ENCODE data around the gene CEP20.

Gene CEP20

DNA sequence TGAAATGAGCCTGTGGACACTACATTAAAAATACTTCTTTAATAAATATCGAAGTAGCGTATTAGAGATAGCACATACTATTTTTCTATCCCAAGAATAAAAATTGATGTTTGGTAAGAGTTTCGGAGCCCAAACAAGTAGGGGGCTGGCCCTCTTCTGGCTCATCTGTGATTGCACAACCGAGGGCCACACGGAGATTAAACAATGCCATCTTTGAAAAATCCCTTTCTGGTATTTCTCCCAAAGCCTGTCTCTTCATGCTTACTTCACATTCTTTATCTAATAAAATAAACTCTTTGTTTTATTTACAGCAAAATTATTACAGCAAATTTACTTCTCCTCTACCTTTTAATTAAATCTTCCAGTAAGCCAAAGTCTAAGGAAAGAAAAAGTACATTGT lies 22.0 kb downstream of the CEP20 start:
- DNase-seq (ENCODE audit: insufficient read length, low spot score) (no peak), FAIRE-seq (no peak)
- TF ChIP-seq PAX5 (IDR thresholded peaks at IDR 0.05; ENCODE audit: insufficient read depth, low read length, severe bottlenecking) (no peak), POU2F2 (IDR thresholded peaks at IDR 0.05; ENCODE audit: low read depth, low read length) (no peak), TAF1 (IDR thresholded peaks at IDR 0.05; ENCODE audit: low read depth, low read length) (no peak), SPI1 (IDR thresholded peaks at IDR 0.05; ENCODE audit: low read depth, low read length) (no peak), POLR2AphosphoS5 (IDR thresholded peaks at IDR 0.05; ENCODE audit: low read depth, low read length) (no peak), POLR2A (IDR thresholded peaks at IDR 0.05; ENCODE audit: low read depth, low read length) (no peak)

DNA sequence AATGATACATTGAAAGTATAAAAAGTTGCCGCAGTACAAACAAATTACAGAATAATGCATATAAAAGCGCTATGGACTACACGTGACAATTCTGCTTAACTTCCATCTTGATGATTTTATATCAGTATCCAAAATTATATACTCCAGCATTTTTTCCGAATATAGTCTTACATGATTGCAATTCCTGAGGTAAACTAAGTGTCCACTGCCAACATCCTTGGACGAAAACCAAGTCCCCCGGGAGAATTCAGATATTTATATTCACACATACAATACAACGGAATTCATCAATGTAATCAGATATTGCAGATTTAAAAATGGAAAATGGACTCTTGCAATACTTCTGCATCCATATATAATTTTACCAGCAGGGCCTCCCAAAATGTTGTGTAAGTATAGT lies 22.7 kb downstream of the CEP20 start:
- FAIRE-seq (no peak), DNase-seq (ENCODE audit: insufficient read length, low spot score) (no peak)
- TF ChIP-seq POLR2AphosphoS5 (IDR thresholded peaks at IDR 0.05; ENCODE audit: low read depth, low read length) = no peak
- TF ChIP-seq POLR2A (IDR thresholded peaks at IDR 0.05; ENCODE audit: low read depth, low read length) = no peak
- no peak for TF ChIP-seq POU2F2 (IDR thresholded peaks at IDR 0.05; ENCODE audit: low read depth, low read length)
- TF ChIP-seq TAF1 (IDR thresholded peaks at IDR 0.05; ENCODE audit: low read depth, low read length) = no peak
- TF ChIP-seq PAX5 (IDR thresholded peaks at IDR 0.05; ENCODE audit: insufficient read depth, low read length, severe bottlenecking) = no peak
- no peak for TF ChIP-seq SPI1 (IDR thresholded peaks at IDR 0.05; ENCODE audit: low read depth, low read length)

DNA sequence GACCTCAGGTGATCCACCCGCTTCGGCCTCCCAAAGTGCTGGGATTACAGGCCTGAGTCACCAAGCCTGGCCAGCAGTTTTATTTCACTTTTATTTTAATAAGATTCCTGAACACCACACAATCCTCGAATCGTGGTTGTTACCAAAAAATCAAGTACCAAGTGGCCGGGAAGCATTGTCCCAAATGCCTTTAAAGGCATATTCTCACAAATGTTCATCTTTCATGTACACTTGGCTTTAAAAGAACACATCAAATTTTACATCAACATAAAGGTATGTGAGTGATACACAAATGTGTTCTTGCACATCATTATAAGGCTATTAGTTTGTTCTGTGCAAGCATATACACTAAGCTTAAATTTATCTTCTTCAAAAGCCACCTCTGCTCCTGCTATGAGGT lies 23.5 kb downstream of the CEP20 start:
- DNase-seq (ENCODE audit: insufficient read length, low spot score) (no peak), FAIRE-seq (no peak)
- no peak for TF ChIP-seq TAF1 (IDR thresholded peaks at IDR 0.05; ENCODE audit: low read depth, low read length)
- TF ChIP-seq PAX5 (IDR thresholded peaks at IDR 0.05; ENCODE audit: insufficient read depth, low read length, severe bottlenecking) = no peak
- TF ChIP-seq POU2F2 (IDR thresholded peaks at IDR 0.05; ENCODE audit: low read depth, low read length) = no peak
- no peak for TF ChIP-seq POLR2AphosphoS5 (IDR thresholded peaks at IDR 0.05; ENCODE audit: low read depth, low read length)
- TF ChIP-seq SPI1 (IDR thresholded peaks at IDR 0.05; ENCODE audit: low read depth, low read length) = no peak
- TF ChIP-seq POLR2A (IDR thresholded peaks at IDR 0.05; ENCODE audit: low read depth, low read length) = no peak

DNA sequence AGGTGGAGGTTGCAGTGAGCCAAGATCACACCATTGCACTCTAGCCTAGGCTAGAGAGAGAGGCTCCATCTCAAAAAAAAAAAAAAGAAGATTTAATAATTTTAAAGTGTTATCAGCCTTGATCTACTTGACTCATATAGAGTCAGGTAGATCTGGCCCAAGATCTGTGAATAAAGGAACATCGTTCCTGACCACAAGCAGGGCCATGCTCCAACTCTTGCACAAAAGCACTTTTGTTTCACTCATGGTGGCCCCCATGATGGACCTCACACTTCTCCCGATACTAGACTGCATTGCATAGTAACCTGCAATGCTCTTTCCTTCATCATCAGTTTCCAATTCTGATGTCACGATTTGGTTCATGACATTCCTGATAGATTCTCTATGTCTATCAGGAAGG lies 26.4 kb downstream of the CEP20 start:
- TF ChIP-seq POU2F2 (IDR thresholded peaks at IDR 0.05; ENCODE audit: low read depth, low read length) (no peak), PAX5 (IDR thresholded peaks at IDR 0.05; ENCODE audit: insufficient read depth, low read length, severe bottlenecking) (no peak), POLR2AphosphoS5 (IDR thresholded peaks at IDR 0.05; ENCODE audit: low read depth, low read length) (no peak), POLR2A (IDR thresholded peaks at IDR 0.05; ENCODE audit: low read depth, low read length) (no peak), SPI1 (IDR thresholded peaks at IDR 0.05; ENCODE audit: low read depth, low read length) (no peak), TAF1 (IDR thresholded peaks at IDR 0.05; ENCODE audit: low read depth, low read length) (no peak)
- FAIRE-seq = no peak
- no peak for DNase-seq (ENCODE audit: insufficient read length, low spot score)

GRCh38 chr16:15858921-15859668 lies 29.3 kb downstream of the CEP20 start:
- no peak for FAIRE-seq
- TF ChIP-seq PAX5 (IDR thresholded peaks at IDR 0.05; ENCODE audit: insufficient read depth, low read length, severe bottlenecking) (no peak), TAF1 (IDR thresholded peaks at IDR 0.05; ENCODE audit: low read depth, low read length) (no peak)

GRCh38 chr16:15857724-15858560 lies 30.5 kb downstream of the CEP20 start:
- no peak for FAIRE-seq
- DNase-seq (ENCODE audit: insufficient read length, low spot score) = no peak

More at GRCh38 chr16:15858921-15859668, 29.3 kb downstream of the CEP20 start:
- no peak for DNase-seq (ENCODE audit: insufficient read length, low spot score)

GRCh38 chr16:15856901-15857698 lies 31.3 kb downstream of the CEP20 start, which contains the start of gene MYH11:
TSS of gene MYH11 (minus strand) at chr16:15857028. CDS start at chr16:15838252, 18,776 bp downstream.
- DNase-seq (ENCODE audit: insufficient read length, low spot score) = no peak
- TF ChIP-seq TAF1 (IDR thresholded peaks at IDR 0.05; ENCODE audit: low read depth, low read length) (no peak), POLR2AphosphoS5 (IDR thresholded peaks at IDR 0.05; ENCODE audit: low read depth, low read length) (no peak), POLR2A (IDR thresholded peaks at IDR 0.05; ENCODE audit: low read depth, low read length) (no peak)
- FAIRE-seq = no peak

More at GRCh38 chr16:15857724-15858560, 30.5 kb downstream of the CEP20 start:
- TF ChIP-seq SPI1 (IDR thresholded peaks at IDR 0.05; ENCODE audit: low read depth, low read length) (no peak), POLR2A (IDR thresholded peaks at IDR 0.05; ENCODE audit: low read depth, low read length) (no peak), TAF1 (IDR thresholded peaks at IDR 0.05; ENCODE audit: low read depth, low read length) (no peak)

DNA sequence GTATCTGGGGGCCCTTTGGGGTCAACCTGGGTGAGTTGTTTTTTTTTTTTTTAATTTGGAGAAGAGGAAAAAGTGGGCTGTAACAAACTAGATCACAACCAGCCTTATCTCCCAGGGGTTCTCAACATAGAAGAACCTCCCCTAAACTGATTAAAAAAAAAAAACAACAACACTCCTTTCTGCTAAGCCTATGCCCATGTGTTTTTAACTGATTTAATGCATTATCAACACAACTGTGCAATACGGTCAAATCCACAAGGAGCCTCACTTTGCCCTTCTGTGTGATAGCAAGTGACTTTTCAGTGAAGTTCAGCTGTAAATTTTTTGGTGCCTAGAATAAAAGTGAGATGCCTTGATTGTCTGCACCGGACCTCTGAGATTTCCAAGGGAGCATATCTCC lies 32.2 kb downstream of the CEP20 start:
- DNase-seq (ENCODE audit: insufficient read length, low spot score) (no peak), FAIRE-seq (no peak)
- TF ChIP-seq TAF1 (IDR thresholded peaks at IDR 0.05; ENCODE audit: low read depth, low read length) = no peak
- no peak for TF ChIP-seq POLR2AphosphoS5 (IDR thresholded peaks at IDR 0.05; ENCODE audit: low read depth, low read length)
- TF ChIP-seq POLR2A (IDR thresholded peaks at IDR 0.05; ENCODE audit: low read depth, low read length) = no peak
- TF ChIP-seq POU2F2 (IDR thresholded peaks at IDR 0.05; ENCODE audit: low read depth, low read length) = no peak
- TF ChIP-seq SPI1 (IDR thresholded peaks at IDR 0.05; ENCODE audit: low read depth, low read length) = no peak
- TF ChIP-seq PAX5 (IDR thresholded peaks at IDR 0.05; ENCODE audit: insufficient read depth, low read length, severe bottlenecking) = no peak

- peak; percentile 40 for FAIRE-seq
- DNase-seq (ENCODE audit: insufficient read length, low spot score) = no peak
- TF ChIP-seq POLR2AphosphoS5 (IDR thresholded peaks at IDR 0.05; ENCODE audit: low read depth, low read length) (no peak), PAX5 (IDR thresholded peaks at IDR 0.05; ENCODE audit: insufficient read depth, low read length, severe bottlenecking) (no peak), POU2F2 (IDR thresholded peaks at IDR 0.05; ENCODE audit: low read depth, low read length) (peak; percentile 50; the same call in 1 of the 2 replicates), SPI1 (IDR thresholded peaks at IDR 0.05; ENCODE audit: low read depth, low read length) (0 out of 2 replicates have a peak, but pooled peaks have one; percentile 22), POLR2A (IDR thresholded peaks at IDR 0.05; ENCODE audit: low read depth, low read length) (no peak), TAF1 (IDR thresholded peaks at IDR 0.05; ENCODE audit: low read depth, low read length) (no peak)
Observed at GRCh38 chr16:15855704-15856003, 32.7 kb downstream of the CEP20 start.

All from GM12891 (cell line).